AG09319 (cell line): ENCODE data around the gene KIAA1328.

Experiments used
- DNase-seq: peaks from one replicate; pipeline ENCODE4 v3.0.0-alpha.2; 2010; ENCODE audit warnings: low read depth; ENCODE audit errors: extremely low read depth
- CTCF ChIP-seq: IDR thresholded peaks from 2 replicates; pipeline ENCODE4 v1.5.1; 2011; ENCODE audit warnings: low read depth, mild to moderate bottlenecking, inconsistent platforms, low read length, moderate library complexity

Gene KIAA1328

GRCh38 chr18:36805105-36805504 is 23.8 kb upstream of the KIAA1328 start:
- TF ChIP-seq CTCF = no peak
- DNase-seq = no peak

GRCh38 chr18:36808681-36809080 is 20.2 kb upstream of the KIAA1328 start:
- no peak for DNase-seq
- TF ChIP-seq CTCF = no peak

- DNase-seq = no peak
- peak; percentile 81 for TF ChIP-seq CTCF
Measured at GRCh38 chr18:36809590-36810381, 19.1 kb upstream of the KIAA1328 start.

- TF ChIP-seq CTCF = no peak
- DNase-seq = no peak
Measured at GRCh38 chr18:36811430-36811829, 17.5 kb upstream of the KIAA1328 start.

GRCh38 chr18:36811955-36812354 is 17.0 kb upstream of the KIAA1328 start:
- no peak for TF ChIP-seq CTCF
- DNase-seq = no peak

GRCh38 chr18:36812678-36813077 is 16.2 kb upstream of the KIAA1328 start:
- DNase-seq = no peak

More at GRCh38 chr18:36812678-36813077, 16.2 kb upstream of the KIAA1328 start:
- TF ChIP-seq CTCF = no peak
